IMR-90 (cell line): ENCODE results near the gene ZMIZ1. TPM values are rescaled to one million over a fixed set of nuclear protein-coding genes. Genes with fewer than 3 reads are reported as not detected.
A peak's percentile ranks its signal among the peaks of the same experiment; 100 is the strongest.

Experiments used
- ATAC-seq: fragments of 200-7000 bp; cut with Tn5 transposase; 2 replicates; pipeline ENCODE4 v1.9.1; 2020; ENCODE audit warnings: low read depth, mild to moderate bottlenecking, moderate library complexity
- BruUV-seq: library from RNA; stranded (reverse); fragments of 400-500 nt; replicated peaks from 2 replicates; lab custom pipeline; 2021; lab: Mats Ljungman, UMichigan
- CTCF ChIA-PET: fragments of 300-600 bp; formaldehyde crosslinking; extraction: SDS; loops from one replicate; lab custom pipeline; 2021; ENCODE audit warnings: antibody characterized with exemption; lab: Yijun Ruan, JAX
- POLR2A ChIA-PET: fragments of 300-600 bp; sonication (Branson Sonifier 250); formaldehyde crosslinking; loops from one replicate; lab custom pipeline; 2022; ENCODE audit warnings: antibody characterized with exemption; ENCODE audit not compliant: unreplicated experiment; lab: Charles Lee
- DNase-seq: peaks from one replicate; pipeline ENCODE4 v3.0.0; 2013
- H2AFZ ChIP-seq: replicated peaks from 2 replicates; pipeline ENCODE3; 2013; ENCODE audit warnings: low read length, mild to moderate bottlenecking; ENCODE audit not compliant: poor library complexity
- H2AK5ac ChIP-seq: 2 replicates; pipeline ENCODE4 v1.6.1; 2013; ENCODE audit warnings: low read depth, low read length, inconsistent platforms
- H2AK9ac ChIP-seq: replicated peaks from 2 replicates; pipeline ENCODE3; 2013; ENCODE audit warnings: mild to moderate bottlenecking, low read depth, low read length, moderate library complexity; ENCODE audit not compliant: poor library complexity
- H2BK120ac ChIP-seq: 2 replicates; pipeline ENCODE4 v1.6.1; 2013; ENCODE audit warnings: low read depth, low read length, inconsistent platforms
- H2BK15ac ChIP-seq: 3 replicates; pipeline ENCODE4 v1.6.1; 2013; ENCODE audit warnings: low read depth, low read length, inconsistent platforms
- H2BK20ac ChIP-seq: 2 replicates; pipeline ENCODE4 v1.6.1; 2013; ENCODE audit warnings: low read depth, mild to moderate bottlenecking, inconsistent platforms, low read length, moderate library complexity
- H2BK5ac ChIP-seq: 2 replicates; pipeline ENCODE4 v1.6.1; 2013; ENCODE audit warnings: mild to moderate bottlenecking, low read depth, low read length, inconsistent platforms; ENCODE audit not compliant: poor library complexity, severe bottlenecking
- H3K14ac ChIP-seq: replicated peaks from 2 replicates; pipeline ENCODE4 v1.6.1; 2013; ENCODE audit warnings: low read depth, low read length, inconsistent platforms
- H3K18ac ChIP-seq: 2 replicates; pipeline ENCODE4 v1.6.1; 2013; ENCODE audit warnings: low read depth, low read length, control low read depth
- H3K23ac ChIP-seq: 2 replicates; pipeline ENCODE4 v1.6.1; 2013; ENCODE audit warnings: low read depth, low read length, inconsistent platforms
- H3K27ac ChIP-seq: 2 replicates; pipeline ENCODE4 v1.5.1; 2013; ENCODE audit warnings: mild to moderate bottlenecking, control low read depth, low read length; ENCODE audit not compliant: insufficient read depth
- H3K27me3 ChIP-seq: 2 replicates; pipeline ENCODE4 v1.6.1; 2013; ENCODE audit warnings: low read length; ENCODE audit not compliant: control insufficient read depth, insufficient read depth
- H3K36me3 ChIP-seq: 2 replicates; pipeline ENCODE4 v1.6.1; 2013; ENCODE audit warnings: low read length, mixed read lengths; ENCODE audit not compliant: control insufficient read depth, insufficient read depth
- H3K4ac ChIP-seq: 2 replicates; pipeline ENCODE4 v1.6.1; 2013; ENCODE audit warnings: low read depth, low read length, inconsistent platforms
- H3K4me1 ChIP-seq: 2 replicates; pipeline ENCODE4 v1.6.1; 2013; ENCODE audit warnings: low read length, mixed read lengths; ENCODE audit not compliant: control insufficient read depth, insufficient read depth
- H3K4me2 ChIP-seq: 2 replicates; pipeline ENCODE4 v1.6.1; 2013; ENCODE audit warnings: low read depth, mild to moderate bottlenecking, control low read depth, low read length, moderate library complexity
- H3K4me3 ChIP-seq: 2 replicates; pipeline ENCODE4 v1.5.1; 2013; ENCODE audit warnings: low read depth, mild to moderate bottlenecking, control low read depth, low read length, moderate library complexity; ENCODE audit not compliant: insufficient read depth
- H3K56ac ChIP-seq: 2 replicates; pipeline ENCODE4 v1.6.1; 2013; ENCODE audit warnings: low read length, inconsistent platforms; ENCODE audit not compliant: insufficient read depth; ENCODE audit errors: extremely low read depth
- H3K79me1 ChIP-seq, 2 experiments: 2 replicates each; pipeline ENCODE4 v1.6.1; 2013; ENCODE audit warnings: low read length in 2 of 2, inconsistent platforms in 1 of 2, low read depth in 1 of 2
- H3K9ac ChIP-seq: 2 replicates; pipeline ENCODE4 v1.6.1; 2013; ENCODE audit warnings: low read depth, low read length, control low read depth
- H3K9me1 ChIP-seq: 2 replicates; pipeline ENCODE4 v1.6.1; 2013; ENCODE audit warnings: low read length, inconsistent platforms; ENCODE audit not compliant: insufficient read depth
- H3K9me3 ChIP-seq: 2 replicates; pipeline ENCODE4 v1.6.1; 2013; ENCODE audit warnings: low read length; ENCODE audit not compliant: control insufficient read depth, insufficient read depth
- H4K20me1 ChIP-seq: 2 replicates; pipeline ENCODE4 v1.6.1; 2013; ENCODE audit warnings: low read length, inconsistent platforms; ENCODE audit not compliant: insufficient read depth
- H4K5ac ChIP-seq: 2 replicates; pipeline ENCODE4 v1.6.1; 2013; ENCODE audit warnings: mild to moderate bottlenecking, low read depth, low read length, control low read depth
- H4K8ac ChIP-seq, 2 experiments: 2 replicates each; pipeline ENCODE4 v1.6.1; 2013; ENCODE audit warnings: low read depth in 2 of 2, low read length in 2 of 2, control low read depth in 1 of 2, inconsistent platforms in 1 of 2
- H4K91ac ChIP-seq: 2 replicates; pipeline ENCODE4 v1.6.1; 2013; ENCODE audit warnings: low read depth, low read length, inconsistent platforms; ENCODE audit not compliant: insufficient read depth
- BHLHE40 ChIP-seq: fragments of 150-350 bp; IDR thresholded peaks from 2 replicates; pipeline ENCODE4 v1.6.1; 2016; ENCODE audit warnings: mild to moderate bottlenecking, low read depth, low read length
- CEBPB ChIP-seq: IDR thresholded peaks from 2 replicates; pipeline ENCODE4 v1.6.1; 2012; ENCODE audit warnings: low read depth, low read length, improper control_type of control experiment
- CHD1 ChIP-seq: IDR thresholded peaks from 2 replicates; pipeline ENCODE4 v1.6.1; 2012; ENCODE audit warnings: low read depth, low read length, improper control_type of control experiment
- CTCF ChIP-seq: conservative IDR thresholded peaks from 2 replicates; pipeline ENCODE4 v1.5.1; 2012; ENCODE audit warnings: mild to moderate bottlenecking, low read depth, low read length, improper control_type of control experiment
- ELK1 ChIP-seq: fragments of 150-350 bp; IDR thresholded peaks from 2 replicates; pipeline ENCODE4 v1.6.1; 2016; ENCODE audit warnings: low read depth, mild to moderate bottlenecking, low read length, moderate library complexity, borderline replicate concordance
- FOS ChIP-seq: fragments of 150-350 bp; IDR thresholded peaks from 2 replicates; pipeline ENCODE4 v1.6.1; 2016; ENCODE audit warnings: low read depth, low read length
- MAFK ChIP-seq: IDR thresholded peaks from 2 replicates; pipeline ENCODE4 v1.6.1; 2012; ENCODE audit warnings: low read depth, low read length, improper control_type of control experiment
- MAZ ChIP-seq: IDR thresholded peaks from 2 replicates; pipeline ENCODE4 v1.6.1; 2012; ENCODE audit warnings: low read depth, mild to moderate bottlenecking, low read length, improper control_type of control experiment, moderate library complexity, borderline replicate concordance
- MXI1 ChIP-seq: IDR thresholded peaks from 2 replicates; pipeline ENCODE4 v1.6.1; 2012; ENCODE audit warnings: low read depth, mild to moderate bottlenecking, low read length, moderate library complexity, borderline replicate concordance
- NFE2L2 ChIP-seq: fragments of 150-350 bp; IDR thresholded peaks from 2 replicates; pipeline ENCODE4 v1.6.1; 2016; ENCODE audit warnings: low read depth, mild to moderate bottlenecking, low read length
- POLR2A ChIP-seq: IDR thresholded peaks from 2 replicates; pipeline ENCODE4 v1.6.1; 2012; ENCODE audit warnings: mild to moderate bottlenecking, low read depth, low read length
- RAD21 ChIP-seq: IDR thresholded peaks from 2 replicates; pipeline ENCODE4 v1.6.1; 2012; ENCODE audit warnings: low read length, improper control_type of control experiment
- RCOR1 ChIP-seq: IDR thresholded peaks from 2 replicates; pipeline ENCODE4 v1.6.1; 2012; ENCODE audit warnings: mild to moderate bottlenecking, low read length, improper control_type of control experiment; ENCODE audit not compliant: insufficient replicate concordance
- RFX5 ChIP-seq: IDR thresholded peaks from 2 replicates; pipeline ENCODE4 v1.8.0; 2012; ENCODE audit warnings: low read depth, mild to moderate bottlenecking, low read length, moderate library complexity
- SMC3 ChIP-seq: fragments of 150-350 bp; IDR thresholded peaks from 2 replicates; pipeline ENCODE4 v1.6.1; 2016; ENCODE audit warnings: low read depth, mild to moderate bottlenecking, antibody characterized with exemption, low read length, moderate library complexity
- USF2 ChIP-seq: fragments of 150-350 bp; IDR thresholded peaks from 2 replicates; pipeline ENCODE4 v1.6.1; 2017; ENCODE audit warnings: mild to moderate bottlenecking, antibody characterized with exemption, low read length, low read depth
- WGBS, 2 experiments: methylation state at CpG; one replicate each; pipeline versions ENCODE4 v1.1.5 to v1.1.7; 2013; ENCODE audit warnings: missing lambda C conversion rate in 2 of 2; ENCODE audit not compliant: insufficient read length in 1 of 2; ENCODE audit errors: extremely low coverage in 2 of 2; 5-methylcytosine and 5-hydroxymethylcytosine counted together
- dilution Hi-C: fragments of 300-500 bp; cut with HindIII; formaldehyde crosslinking; loops from one replicate; pipeline ENCODE4 v1.14.3; 2018; ENCODE audit warnings: low sequenced_read_pairs; ENCODE audit not compliant: unreplicated experiment
- in situ Hi-C: fragments of 300-500 bp; cut with MboI; formaldehyde crosslinking; loops from 3 replicates; pipeline ENCODE4 v1.14.3; 2019; ENCODE audit warnings: low sequenced_read_pairs, inconsistent platforms, mixed read lengths
- intact Hi-C: fragments of 100-400 bp; cut with micrococcal nuclease; formaldehyde crosslinking; loops from 2 replicates; pipeline ENCODE4 v1.10.0; 2022
- polyA plus RNA-seq, 3 experiments: library from polyadenylated mRNA; depleted of rRNA; stranded (reverse); fragments of >200 nt; gene quantifications; 2 replicates each; pipeline ENCODE4 v1.2.3, GENCODE V29; 2012; ENCODE audit warnings: low replicate concordance in 1 of 3
- total RNA-seq: library from RNA; depleted of rRNA; stranded (reverse); fragments of >200 nt; gene quantifications from 2 replicates; pipeline ENCODE4 v1.2.3, GENCODE V29; 2012

The ZMIZ1 gene
- total and polyA plus RNA-seq, 2 of the 4 experiments (the other 2 are of a cell fraction) = 6.6 to 48.7 TPM

GRCh38 chr10:79098061-79098460 lies 29.3 kb downstream of the ZMIZ1 start:
- Histone ChIP-seq H4K91ac (no peak overlapping the region), H2BK20ac (no peak overlapping the region), H3K9me1 (peaks cover 81% of the 10 kb centered on the region), H3K9me3 (no peaks in the 10 kb centered on the region), H2BK15ac (no peak overlapping the region), H4K5ac (no peak overlapping the region), H2BK120ac (no peak overlapping the region), H3K18ac (no peak overlapping the region), H3K23ac (no peak overlapping the region), H3K4me2 (no peak overlapping the region), H3K56ac (no peak overlapping the region), H2BK5ac (no peak overlapping the region), H2AK9ac (no peak overlapping the region), H3K4me3 (no peak overlapping the region), H3K79me1 (peaks cover 6 to 95% of the 10 kb centered on the region in 2 experiments), H3K9ac (no peak overlapping the region), H4K8ac (no peak overlapping the region), H3K27ac (no peak overlapping the region), H4K20me1 (peaks cover 99% of the 10 kb centered on the region), H3K4ac (peak overlapping the region; percentile 11; the same call in 1 of the 2 replicates), H2AFZ (no peak overlapping the region), H3K36me3 (peaks cover 6% of the 10 kb centered on the region; the same call in 1 of the 2 replicates), H3K4me1 (peaks cover 77% of the 10 kb centered on the region), H3K27me3 (no peaks in the 10 kb centered on the region), H3K14ac (no peak overlapping the region), H2AK5ac (peak overlapping the region; percentile 18)
- intact Hi-C loops = no loop called here
- TF ChIP-seq CEBPB (no peak), SMC3 (no peak), RCOR1 (no peak), CHD1 (no peak), RAD21 (no peak), FOS (no peak), MXI1 (no peak), MAZ (no peak), BHLHE40 (no peak), ELK1 (no peak), CTCF (no peak), MAFK (no peak), RFX5 (no peak), NFE2L2 (no peak), POLR2A (no peak), USF2 (no peak)
- in situ Hi-C loops = no loop called here
- ChIA-PET CTCF (no interaction called here), POLR2A (no interaction called here)
- dilution Hi-C loops = no loop called here
- BruUV-seq = no TSS peak
- ATAC-seq (no peak), DNase-seq (no peak)
- WGBS, 2 experiments = 90% methylated on average over 2 of the region's 5 CpGs; no CpG with 5 or more reads in 1 of the 2 experiments
